Measurements from ENCODE around the gene EXOC3.

EXOC3 gene

DNA sequence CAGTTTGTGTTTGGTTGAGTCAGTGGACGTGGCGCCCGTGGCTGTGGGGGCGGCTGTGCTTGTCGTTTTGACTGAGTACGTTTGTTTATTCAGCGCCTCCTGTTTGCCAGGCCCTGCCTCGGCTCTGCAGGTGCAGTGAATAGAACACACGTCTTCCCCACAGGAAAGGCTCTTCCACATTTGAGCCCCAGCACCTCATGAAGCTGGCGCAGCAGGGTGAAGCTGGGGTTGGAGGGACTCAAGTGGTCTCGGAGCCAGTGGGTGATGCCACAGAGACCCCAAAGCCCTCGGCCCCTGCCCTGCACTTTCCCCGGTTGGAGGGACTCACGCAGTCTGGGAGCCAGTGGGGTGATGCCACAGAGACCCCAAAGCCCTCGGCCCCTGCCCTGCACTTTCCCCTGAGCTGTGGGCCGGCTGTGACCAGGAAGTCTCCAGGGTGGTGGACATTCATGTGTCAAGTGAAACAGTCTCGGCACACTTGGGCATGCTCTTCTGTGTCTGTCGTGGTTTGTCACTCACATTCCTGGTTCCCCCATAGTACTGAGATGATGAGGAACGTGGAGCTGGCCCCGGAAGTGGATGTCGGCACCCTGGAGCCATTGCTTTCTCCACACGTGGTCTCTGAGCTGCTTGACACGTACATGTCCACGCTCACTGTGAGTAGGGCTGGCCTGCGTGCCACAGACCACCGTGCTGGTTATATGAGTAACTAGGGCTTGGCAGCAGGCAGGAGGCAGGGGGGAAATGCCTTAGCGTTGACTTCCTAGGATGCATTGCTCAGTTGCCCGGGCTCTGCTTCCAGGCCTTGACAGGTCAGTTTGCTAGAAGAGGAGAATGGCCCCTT, 13.6 kb downstream of the EXOC3 start:
- peaks cover 87% of the 10 kb centered on the region for H3K36me3 ChIP-seq (ENCODE audit: insufficient read depth, low read length)
- H3K9me2 ChIP-seq (ENCODE audit: low read depth, low read length), result no peaks in the 10 kb centered on the region
- no peak overlapping the region for H3K9ac ChIP-seq (ENCODE audit: low read length)
- peaks cover 11% of the 10 kb centered on the region for H3K9me3 ChIP-seq (ENCODE audit: low read length)
- H3K4me3 ChIP-seq (ENCODE audit: low read depth, low read length, poor library complexity, severe bottlenecking), result no peak overlapping the region
- no peak for TF ChIP-seq EZH2 (IDR thresholded peaks at IDR 0.05; ENCODE audit: borderline replicate concordance, low read length)
- TF ChIP-seq, protein P1, sequence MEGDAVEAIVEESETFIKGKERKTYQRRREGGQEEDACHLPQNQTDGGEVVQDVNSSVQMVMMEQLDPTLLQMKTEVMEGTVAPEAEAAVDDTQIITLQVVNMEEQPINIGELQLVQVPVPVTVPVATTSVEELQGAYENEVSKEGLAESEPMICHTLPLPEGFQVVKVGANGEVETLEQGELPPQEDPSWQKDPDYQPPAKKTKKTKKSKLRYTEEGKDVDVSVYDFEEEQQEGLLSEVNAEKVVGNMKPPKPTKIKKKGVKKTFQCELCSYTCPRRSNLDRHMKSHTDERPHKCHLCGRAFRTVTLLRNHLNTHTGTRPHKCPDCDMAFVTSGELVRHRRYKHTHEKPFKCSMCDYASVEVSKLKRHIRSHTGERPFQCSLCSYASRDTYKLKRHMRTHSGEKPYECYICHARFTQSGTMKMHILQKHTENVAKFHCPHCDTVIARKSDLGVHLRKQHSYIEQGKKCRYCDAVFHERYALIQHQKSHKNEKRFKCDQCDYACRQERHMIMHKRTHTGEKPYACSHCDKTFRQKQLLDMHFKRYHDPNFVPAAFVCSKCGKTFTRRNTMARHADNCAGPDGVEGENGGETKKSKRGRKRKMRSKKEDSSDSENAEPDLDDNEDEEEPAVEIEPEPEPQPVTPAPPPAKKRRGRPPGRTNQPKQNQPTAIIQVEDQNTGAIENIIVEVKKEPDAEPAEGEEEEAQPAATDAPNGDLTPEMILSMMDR (IDR thresholded peaks at IDR 0.05; ENCODE audit: low read length), result no peak
- no peaks in the 10 kb centered on the region for H3F3A ChIP-seq (ENCODE audit: insufficient read depth, low read length)
- no peak overlapping the region for H3K27ac ChIP-seq (ENCODE audit: low read depth, low read length, poor library complexity, severe bottlenecking)
- H3K4me2 ChIP-seq (ENCODE audit: low read length), result no peak overlapping the region
- H3K4me1 ChIP-seq (ENCODE audit: insufficient read depth, low read length, severe bottlenecking), result no peaks in the 10 kb centered on the region
- H2AFZ ChIP-seq (ENCODE audit: low read length), result no peak overlapping the region
- no peaks in the 10 kb centered on the region for H3K27me3 ChIP-seq (ENCODE audit: insufficient read depth, low read length)
- no peaks in the 10 kb centered on the region for H3K79me2 ChIP-seq (ENCODE audit: insufficient read depth, low read length)
- no peaks in the 10 kb centered on the region for H4K20me1 ChIP-seq (ENCODE audit: insufficient read depth, low read length)

GRCh38 chr5:457195-457961, 14.4 kb downstream of the EXOC3 start:
- no peak overlapping the region for H3K4me2 ChIP-seq (ENCODE audit: low read length)
- H3K9me2 ChIP-seq (ENCODE audit: low read depth, low read length), result no peaks in the 10 kb centered on the region
- no peak overlapping the region for H3K27ac ChIP-seq (ENCODE audit: low read depth, low read length, poor library complexity, severe bottlenecking)
- no peak overlapping the region for H3K9ac ChIP-seq (ENCODE audit: low read length)
- H3K4me3 ChIP-seq (ENCODE audit: low read depth, low read length, poor library complexity, severe bottlenecking), result no peak overlapping the region
- H4K20me1 ChIP-seq (ENCODE audit: insufficient read depth, low read length), result no peaks in the 10 kb centered on the region
- H3K36me3 ChIP-seq (ENCODE audit: insufficient read depth, low read length), result peaks cover 87% of the 10 kb centered on the region
- peaks cover 3% of the 10 kb centered on the region for H3K9me3 ChIP-seq (ENCODE audit: low read length)
- no peaks in the 10 kb centered on the region for H3K27me3 ChIP-seq (ENCODE audit: insufficient read depth, low read length)
- no peaks in the 10 kb centered on the region for H3F3A ChIP-seq (ENCODE audit: insufficient read depth, low read length)
- no peaks in the 10 kb centered on the region for H3K79me2 ChIP-seq (ENCODE audit: insufficient read depth, low read length)
- no peak overlapping the region for H2AFZ ChIP-seq (ENCODE audit: low read length)
- TF ChIP-seq EZH2 (IDR thresholded peaks at IDR 0.05; ENCODE audit: borderline replicate concordance, low read length), result no peak
- TF ChIP-seq, protein P1 (IDR thresholded peaks at IDR 0.05; ENCODE audit: low read length), result no peak
- H3K4me1 ChIP-seq (ENCODE audit: insufficient read depth, low read length, severe bottlenecking), result no peaks in the 10 kb centered on the region

- Histone ChIP-seq H3K4me2 (ENCODE audit: low read length) (no peak overlapping the region), H3K9ac (ENCODE audit: low read length) (no peak overlapping the region), H4K20me1 (ENCODE audit: insufficient read depth, low read length) (no peaks in the 10 kb centered on the region), H3K9me3 (ENCODE audit: low read length) (no peaks in the 10 kb centered on the region), H3K27me3 (ENCODE audit: insufficient read depth, low read length) (no peaks in the 10 kb centered on the region), H3F3A (ENCODE audit: insufficient read depth, low read length) (no peaks in the 10 kb centered on the region), H3K36me3 (ENCODE audit: insufficient read depth, low read length) (peaks cover 83% of the 10 kb centered on the region), H3K4me3 (ENCODE audit: low read depth, low read length, poor library complexity, severe bottlenecking) (no peak overlapping the region), H3K79me2 (ENCODE audit: insufficient read depth, low read length) (no peaks in the 10 kb centered on the region), H3K27ac (ENCODE audit: low read depth, low read length, poor library complexity, severe bottlenecking) (no peak overlapping the region), H3K9me2 (ENCODE audit: low read depth, low read length) (no peaks in the 10 kb centered on the region), H3K4me1 (ENCODE audit: insufficient read depth, low read length, severe bottlenecking) (no peaks in the 10 kb centered on the region), H2AFZ (ENCODE audit: low read length) (no peak overlapping the region)
- TF ChIP-seq, protein P1 (IDR thresholded peaks at IDR 0.05; ENCODE audit: low read length), result no peak
- TF ChIP-seq EZH2 (IDR thresholded peaks at IDR 0.05; ENCODE audit: borderline replicate concordance, low read length), result no peak
Measured at GRCh38 chr5:458547-459353, 15.8 kb downstream of the EXOC3 start.

All from OCI-LY1 (cell line).